ENCODE data around the gene PANK1.

PANK1 gene

GRCh38 chr10:89668386-89669071 is 23.5 kb upstream of the PANK1 start:
- DNase-seq (ENCODE audit: low read depth): no peak
- no peak overlapping the region for H3K4me3 ChIP-seq (ENCODE audit: low read depth, low read length)
- TF ChIP-seq POLR2A (IDR thresholded peaks at IDR 0.05; ENCODE audit: extremely low read depth, insufficient read length) (no peak), MYC (IDR thresholded peaks at IDR 0.05; ENCODE audit: low read depth, low read length) (no peak), MAX (IDR thresholded peaks at IDR 0.05; ENCODE audit: low read depth, low read length) (no peak)
- TF ChIP-seq, protein P1, sequence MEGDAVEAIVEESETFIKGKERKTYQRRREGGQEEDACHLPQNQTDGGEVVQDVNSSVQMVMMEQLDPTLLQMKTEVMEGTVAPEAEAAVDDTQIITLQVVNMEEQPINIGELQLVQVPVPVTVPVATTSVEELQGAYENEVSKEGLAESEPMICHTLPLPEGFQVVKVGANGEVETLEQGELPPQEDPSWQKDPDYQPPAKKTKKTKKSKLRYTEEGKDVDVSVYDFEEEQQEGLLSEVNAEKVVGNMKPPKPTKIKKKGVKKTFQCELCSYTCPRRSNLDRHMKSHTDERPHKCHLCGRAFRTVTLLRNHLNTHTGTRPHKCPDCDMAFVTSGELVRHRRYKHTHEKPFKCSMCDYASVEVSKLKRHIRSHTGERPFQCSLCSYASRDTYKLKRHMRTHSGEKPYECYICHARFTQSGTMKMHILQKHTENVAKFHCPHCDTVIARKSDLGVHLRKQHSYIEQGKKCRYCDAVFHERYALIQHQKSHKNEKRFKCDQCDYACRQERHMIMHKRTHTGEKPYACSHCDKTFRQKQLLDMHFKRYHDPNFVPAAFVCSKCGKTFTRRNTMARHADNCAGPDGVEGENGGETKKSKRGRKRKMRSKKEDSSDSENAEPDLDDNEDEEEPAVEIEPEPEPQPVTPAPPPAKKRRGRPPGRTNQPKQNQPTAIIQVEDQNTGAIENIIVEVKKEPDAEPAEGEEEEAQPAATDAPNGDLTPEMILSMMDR (IDR thresholded peaks at IDR 0.05; ENCODE audit: low read depth, low read length): no peak

DNA sequence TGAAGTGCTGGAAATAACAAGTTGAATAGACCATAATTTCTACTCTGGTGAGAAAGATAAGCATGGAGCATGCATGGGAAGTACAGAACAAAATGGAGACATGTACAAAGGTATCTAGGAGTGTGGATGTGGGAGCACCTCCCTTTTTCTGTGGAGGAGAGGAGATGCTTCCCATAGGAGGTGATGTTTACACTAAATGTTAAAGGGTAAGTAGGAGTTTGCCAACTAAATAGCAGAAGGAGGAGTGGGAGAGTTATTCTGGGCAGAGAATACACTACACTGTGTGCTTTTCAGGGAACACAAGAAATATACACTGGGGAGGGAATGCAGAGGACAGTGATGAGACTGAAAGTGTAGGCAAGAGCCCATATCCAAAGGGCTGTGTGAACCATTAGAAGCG is 21.1 kb upstream of the PANK1 start:
- H3K4me3 ChIP-seq (ENCODE audit: low read depth, low read length): no peak overlapping the region
- no peak for DNase-seq (ENCODE audit: low read depth)
- TF ChIP-seq, protein P1 (IDR thresholded peaks at IDR 0.05; ENCODE audit: low read depth, low read length): no peak
- no peak for TF ChIP-seq MYC (IDR thresholded peaks at IDR 0.05; ENCODE audit: low read depth, low read length)
- TF ChIP-seq POLR2A (IDR thresholded peaks at IDR 0.05; ENCODE audit: extremely low read depth, insufficient read length): no peak

DNA sequence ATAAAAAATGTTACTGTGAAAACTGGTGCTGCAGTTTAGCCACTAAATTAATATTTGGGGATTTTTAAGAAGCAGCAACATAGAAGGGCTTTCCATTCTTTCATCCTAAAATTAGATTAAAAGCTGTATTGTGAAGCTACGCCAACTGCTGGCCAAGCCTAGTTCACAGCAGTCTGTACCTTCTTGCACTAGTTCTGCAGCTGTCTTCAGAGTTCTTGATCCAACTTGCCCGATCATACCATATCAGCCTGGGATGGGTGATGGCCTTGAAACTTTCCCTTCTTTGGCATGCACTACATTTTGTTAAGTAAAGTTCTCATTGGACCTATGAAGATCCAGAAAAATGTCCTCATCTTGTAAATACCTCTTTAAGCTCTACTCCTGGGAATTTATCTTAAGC is 20.3 kb upstream of the PANK1 start:
- TF ChIP-seq, protein P1 (IDR thresholded peaks at IDR 0.05; ENCODE audit: low read depth, low read length): no peak
- TF ChIP-seq MYC (IDR thresholded peaks at IDR 0.05; ENCODE audit: low read depth, low read length) (no peak), POLR2A (IDR thresholded peaks at IDR 0.05; ENCODE audit: extremely low read depth, insufficient read length) (no peak), MAX (IDR thresholded peaks at IDR 0.05; ENCODE audit: low read depth, low read length) (no peak)
- DNase-seq (ENCODE audit: low read depth): no peak

DNA sequence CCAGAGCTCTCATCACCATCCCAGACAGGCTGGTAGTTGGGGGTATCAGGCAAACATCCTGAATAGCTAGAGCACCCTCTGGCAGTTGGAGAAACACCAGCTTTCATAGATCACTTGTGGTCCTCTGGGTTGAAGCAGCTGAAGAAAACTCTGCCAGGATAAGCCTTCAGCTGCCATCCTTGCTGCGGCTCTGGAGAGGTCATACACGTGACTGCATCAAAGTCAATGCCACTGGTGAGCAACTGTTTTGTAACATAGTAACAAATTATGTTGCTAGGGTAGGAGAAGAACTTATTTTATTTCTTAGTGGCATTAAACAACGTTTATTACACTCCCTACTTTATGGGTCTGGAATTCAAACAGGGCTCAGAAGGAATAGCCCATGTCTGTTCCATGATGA is 19.2 kb upstream of the PANK1 start:
- DNase-seq (ENCODE audit: low read depth): no peak
- no peak overlapping the region for H3K4me3 ChIP-seq (ENCODE audit: low read depth, low read length)
- TF ChIP-seq MAX (IDR thresholded peaks at IDR 0.05; ENCODE audit: low read depth, low read length) (no peak), MYC (IDR thresholded peaks at IDR 0.05; ENCODE audit: low read depth, low read length) (no peak), POLR2A (IDR thresholded peaks at IDR 0.05; ENCODE audit: extremely low read depth, insufficient read length) (no peak)
- TF ChIP-seq, protein P1 (IDR thresholded peaks at IDR 0.05; ENCODE audit: low read depth, low read length): no peak

More for the DNA sequence above, 20.3 kb upstream of the PANK1 start:
- no peak overlapping the region for H3K4me3 ChIP-seq (ENCODE audit: low read depth, low read length)

DNA sequence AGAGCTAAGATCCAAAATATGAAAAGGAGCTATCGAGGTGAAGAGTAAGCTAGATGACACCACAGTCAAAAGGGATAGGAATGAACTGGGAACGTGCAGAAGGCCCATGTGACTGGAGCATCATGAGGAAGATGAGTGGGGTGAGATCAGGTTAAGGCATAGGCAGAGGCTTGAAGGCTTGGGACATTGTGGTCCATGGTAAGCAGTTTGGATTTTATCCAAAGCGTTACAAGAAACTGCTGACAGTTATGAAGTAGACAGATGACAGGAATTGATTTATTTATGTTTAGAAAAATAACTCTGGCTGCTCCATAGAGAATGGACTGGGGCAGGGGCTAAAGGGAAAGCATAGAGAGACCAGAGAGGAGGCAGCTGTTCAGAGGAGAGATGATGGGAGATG is 18.1 kb upstream of the PANK1 start:
- no peak for TF ChIP-seq POLR2A (IDR thresholded peaks at IDR 0.05; ENCODE audit: extremely low read depth, insufficient read length)
- TF ChIP-seq MAX (IDR thresholded peaks at IDR 0.05; ENCODE audit: low read depth, low read length): no peak
- TF ChIP-seq MYC (IDR thresholded peaks at IDR 0.05; ENCODE audit: low read depth, low read length): no peak
- TF ChIP-seq, protein P1 (IDR thresholded peaks at IDR 0.05; ENCODE audit: low read depth, low read length): no peak
- H3K4me3 ChIP-seq (ENCODE audit: low read depth, low read length): no peak overlapping the region
- no peak for DNase-seq (ENCODE audit: low read depth)
